ENCODE data around the gene HOXA5. TPM values are rescaled to one million over a fixed set of nuclear protein-coding genes. Genes with fewer than 3 reads are reported as not detected.

The HOXA5 gene
- not detected for total RNA-seq
- not detected for polyA plus RNA-seq

DNA sequence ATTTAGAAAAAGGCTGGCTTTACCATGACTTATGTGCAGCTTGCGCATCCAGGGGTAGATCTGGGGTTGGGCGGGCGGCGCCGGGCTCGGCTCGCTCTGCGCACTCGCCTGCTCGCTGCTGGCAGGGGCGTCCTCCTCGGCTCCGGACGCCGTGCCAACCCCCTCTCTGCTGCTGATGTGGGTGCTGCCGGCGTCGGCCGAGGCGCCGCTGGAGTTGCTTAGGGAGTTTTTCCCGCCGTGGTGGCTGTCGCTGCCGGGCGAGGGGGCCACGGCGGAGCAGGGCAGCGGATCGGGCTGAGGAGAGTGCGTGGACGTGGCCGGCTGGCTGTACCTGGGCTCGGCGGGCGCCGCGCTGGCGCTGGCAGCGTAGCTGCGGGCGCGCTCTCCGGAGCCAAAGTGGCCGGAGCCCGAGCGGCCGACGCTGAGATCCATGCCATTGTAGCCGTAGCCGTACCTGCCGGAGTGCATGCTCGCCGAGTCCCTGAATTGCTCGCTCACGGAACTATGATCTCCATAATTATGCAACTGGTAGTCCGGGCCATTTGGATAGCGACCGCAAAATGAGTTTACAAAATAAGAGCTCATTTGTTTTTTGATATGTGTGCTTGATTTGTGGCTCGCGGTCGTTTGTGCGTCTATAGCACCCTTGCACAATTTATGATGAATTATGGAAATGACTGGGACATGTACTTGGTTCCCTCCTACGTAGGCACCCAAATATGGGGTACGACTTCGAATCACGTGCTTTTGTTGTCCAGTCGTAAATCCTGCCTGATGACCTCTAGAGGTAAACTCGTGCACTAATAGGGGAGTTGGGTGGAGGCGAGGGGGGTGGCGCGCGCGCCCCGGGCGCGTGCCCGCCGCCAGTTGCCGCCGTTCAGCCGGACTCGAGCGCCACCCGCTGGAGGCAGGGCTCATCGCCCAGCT is at the start of gene HOXA5:
Gene HOXA5, minus strand, starts transcription at position 659 of the 927 bp plus-strand sequence. Its CDS starts 74 bp downstream, at position 585.
- Histone ChIP-seq H3K27ac (ENCODE audit: insufficient read depth, low read length, poor library complexity, severe bottlenecking) (no peak within 1 kb of the TSS), H3K4me3 (ENCODE audit: low read depth, low read length) (no peak within 1 kb of the TSS), H3K9me3 (ENCODE audit: control insufficient read depth in 2 of 2, low read length in 2 of 2) (no peaks in the 10 kb centered on the region), H3K36me3 (ENCODE audit: control insufficient read depth, insufficient read depth, low read length) (no peaks in the 10 kb centered on the region), H3K4me1 (ENCODE audit: control insufficient read depth, insufficient read depth, low read length, poor library complexity, severe bottlenecking) (peaks cover 4% of the 10 kb centered on the region), H3K27me3 (ENCODE audit: control insufficient read depth, insufficient read depth, low read length) (peaks cover 12% of the 10 kb centered on the region)
- Mint-ChIP-seq H3K4me3 (peak within 1 kb of the TSS in 1 of 4 donors; percentile 46), H3K9me3 (peaks cover 0 to 2% (median 0%) of the 10 kb centered on the region in 7 donors), H3K4me1 (peaks cover 0 to 8% (median 1%) of the 10 kb centered on the region in 4 donors), H3K27ac (no peak within 1 kb of the TSS), H3K36me3 (no peaks in the 10 kb centered on the region), H3K27me3 (peaks cover 51% of the 10 kb centered on the region)
- ATAC-seq (ENCODE audit: low read depth in 2 of 2) (peak in 1 of 2 donors; percentile 34), DNase-seq (no peak)

DNA sequence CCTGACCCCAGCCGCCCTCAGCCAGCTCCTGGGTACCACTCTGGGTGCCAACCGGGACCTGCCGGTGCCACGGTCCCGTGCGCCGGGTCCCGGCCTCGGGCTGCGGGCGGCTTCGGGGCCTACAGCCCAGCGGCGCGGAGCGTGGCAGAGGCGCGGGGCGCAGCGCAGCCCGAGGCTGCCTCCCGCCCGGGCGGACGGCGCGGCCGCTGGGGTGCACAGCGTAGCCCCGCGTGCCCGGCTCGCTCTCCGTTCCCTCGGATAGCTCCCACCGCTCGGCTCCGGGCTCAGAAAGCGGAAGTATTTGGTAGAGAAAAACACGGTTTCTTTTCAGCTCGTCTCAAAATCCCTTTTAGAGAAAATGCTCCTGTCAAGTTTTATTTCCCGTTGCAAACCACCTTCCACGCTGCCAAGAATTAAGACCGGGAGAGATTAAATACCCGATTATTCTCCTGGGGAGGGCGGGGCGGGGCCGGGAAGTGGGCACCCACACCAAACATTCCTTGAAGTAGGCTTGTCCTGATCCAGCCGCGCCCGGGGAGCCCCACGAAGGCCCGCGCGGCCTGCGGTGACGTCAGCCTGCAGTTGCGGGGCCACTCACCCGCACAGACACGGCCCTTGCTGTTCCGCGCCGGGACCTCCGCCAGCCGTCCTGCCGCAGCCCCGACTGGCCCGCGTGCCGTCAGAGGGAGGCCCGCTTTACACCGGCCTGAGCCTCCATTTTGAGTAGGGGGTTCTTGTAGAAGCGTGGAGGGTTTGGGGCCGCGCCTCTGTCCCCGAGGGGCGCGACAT is 49.3 kb upstream of the HOXA5 start:
- peaks cover 0 to 4% of the 10 kb centered on the region in 2 experiments for H3K9me3 ChIP-seq (ENCODE audit: control insufficient read depth in 2 of 2, low read length in 2 of 2)
- H3K4me3 ChIP-seq (ENCODE audit: low read depth, low read length) = no peak overlapping the region
- Mint-ChIP-seq H3K27me3 (peaks cover 95% of the 10 kb centered on the region), H3K9me3 (peaks cover 0 to 6% (median 0%) of the 10 kb centered on the region in 7 donors), H3K4me3 (peak overlapping the region; percentile 71 to 77 (median 74)), H3K4me1 (peaks cover 9 to 53% (median 18%) of the 10 kb centered on the region in 4 donors), H3K27ac (no peak overlapping the region), H3K36me3 (no peaks in the 10 kb centered on the region)
- no peak for ATAC-seq (ENCODE audit: low read depth in 2 of 2)
- no peak for DNase-seq
- H3K27ac ChIP-seq (ENCODE audit: insufficient read depth, low read length, poor library complexity, severe bottlenecking) = no peak overlapping the region
- H3K27me3 ChIP-seq (ENCODE audit: control insufficient read depth, insufficient read depth, low read length) = peaks cover 73% of the 10 kb centered on the region
- H3K36me3 ChIP-seq (ENCODE audit: control insufficient read depth, insufficient read depth, low read length) = no peaks in the 10 kb centered on the region
- H3K4me1 ChIP-seq (ENCODE audit: control insufficient read depth, insufficient read depth, low read length, poor library complexity, severe bottlenecking) = peaks cover 37% of the 10 kb centered on the region

DNA sequence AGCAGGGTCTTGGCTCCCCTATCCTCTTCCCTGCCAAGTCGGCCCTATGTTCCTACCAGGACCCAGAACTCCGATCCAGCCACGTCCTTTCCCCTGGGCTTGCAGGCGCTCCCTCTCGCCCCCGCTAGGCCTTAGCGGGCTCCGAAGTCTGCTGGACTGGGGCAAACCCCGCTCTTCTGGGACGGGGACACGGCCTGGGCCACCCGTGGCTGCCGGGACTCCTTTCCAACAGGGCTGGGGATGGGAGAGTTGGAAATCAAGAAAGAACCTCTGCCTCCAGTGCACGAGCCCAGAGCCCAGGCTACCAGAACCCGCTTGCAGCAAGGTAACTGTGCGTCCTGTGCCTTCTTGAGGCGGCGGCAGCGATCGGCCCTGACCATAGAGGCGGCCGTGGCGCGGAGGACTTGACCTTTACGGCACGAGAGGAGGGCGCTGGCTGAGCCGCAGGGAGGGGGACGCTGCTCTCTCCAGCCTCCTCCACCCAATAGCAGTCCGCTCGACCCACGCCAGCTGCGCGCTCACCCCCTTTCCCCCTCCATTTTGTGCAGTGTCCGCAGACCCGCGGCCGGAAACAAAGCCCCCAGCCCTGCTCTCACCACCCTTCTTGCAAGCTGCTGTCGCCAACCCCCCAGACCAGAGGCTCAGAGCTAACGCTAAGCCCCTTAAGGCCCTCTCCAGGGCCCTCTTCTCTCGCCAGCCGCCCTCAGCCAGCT is 48.5 kb upstream of the HOXA5 start:
- ATAC-seq (ENCODE audit: low read depth in 2 of 2) (no peak), DNase-seq (no peak)
- Histone ChIP-seq H3K27ac (ENCODE audit: insufficient read depth, low read length, poor library complexity, severe bottlenecking) (no peak overlapping the region), H3K4me3 (ENCODE audit: low read depth, low read length) (no peak overlapping the region), H3K27me3 (ENCODE audit: control insufficient read depth, insufficient read depth, low read length) (peaks cover 73% of the 10 kb centered on the region), H3K4me1 (ENCODE audit: control insufficient read depth, insufficient read depth, low read length, poor library complexity, severe bottlenecking) (peaks cover 40% of the 10 kb centered on the region), H3K9me3 (ENCODE audit: control insufficient read depth in 2 of 2, low read length in 2 of 2) (peaks cover 0 to 3% of the 10 kb centered on the region in 2 experiments), H3K36me3 (ENCODE audit: control insufficient read depth, insufficient read depth, low read length) (no peaks in the 10 kb centered on the region)
- Mint-ChIP-seq H3K27ac (no peak overlapping the region), H3K27me3 (peaks cover 95% of the 10 kb centered on the region), H3K4me1 (peaks cover 9 to 56% (median 21%) of the 10 kb centered on the region in 4 donors), H3K4me3 (peak overlapping the region; percentile 70 to 80 (median 75)), H3K36me3 (no peaks in the 10 kb centered on the region), H3K9me3 (peaks cover 0 to 6% (median 0%) of the 10 kb centered on the region in 7 donors)

DNA sequence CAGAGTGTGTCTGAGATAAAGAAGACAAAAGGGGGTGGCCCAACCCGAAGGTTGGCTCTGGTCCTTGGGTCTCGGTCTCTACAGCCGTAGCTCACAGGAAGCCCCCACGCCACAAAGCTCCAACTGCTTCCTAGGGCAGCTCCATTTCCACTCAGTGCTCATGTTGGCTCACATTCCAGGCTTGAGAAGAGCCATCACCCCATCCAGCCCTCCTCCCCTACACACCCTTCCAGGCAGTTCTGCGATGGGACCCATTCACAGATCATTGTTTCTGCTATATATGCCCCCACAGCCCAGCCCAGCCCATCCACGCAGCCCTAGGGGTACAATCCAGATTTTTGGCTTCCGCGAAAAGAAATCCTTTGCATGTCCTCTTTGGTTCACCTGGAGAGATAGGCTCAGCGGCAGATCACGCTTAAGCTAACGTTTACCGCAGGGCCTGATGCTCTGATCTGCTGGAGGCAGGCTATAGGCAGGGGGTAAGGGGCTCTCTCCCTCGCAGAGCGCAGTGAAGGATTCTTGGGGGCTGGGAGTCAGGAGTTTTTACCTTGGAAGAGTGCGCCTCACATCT is 47.8 kb upstream of the HOXA5 start:
- peaks cover 95% of the 10 kb centered on the region for H3K27me3 Mint-ChIP-seq
- H3K4me1 ChIP-seq (ENCODE audit: control insufficient read depth, insufficient read depth, low read length, poor library complexity, severe bottlenecking) = peaks cover 41% of the 10 kb centered on the region
- peaks cover 0 to 3% of the 10 kb centered on the region in 2 experiments for H3K9me3 ChIP-seq (ENCODE audit: control insufficient read depth in 2 of 2, low read length in 2 of 2)
- no peak overlapping the region for H3K27ac Mint-ChIP-seq
- H3K36me3 Mint-ChIP-seq = no peaks in the 10 kb centered on the region
- peak overlapping the region in 3 of 4 donors; percentile 6 to 80 (median 68) for H3K4me3 Mint-ChIP-seq
- no peak for DNase-seq
- peaks cover 12 to 62% (median 25%) of the 10 kb centered on the region in 4 donors for H3K4me1 Mint-ChIP-seq
- H3K27ac ChIP-seq (ENCODE audit: insufficient read depth, low read length, poor library complexity, severe bottlenecking) = no peak overlapping the region
- ATAC-seq (ENCODE audit: low read depth in 2 of 2) = no peak
- peaks cover 0 to 9% (median 0%) of the 10 kb centered on the region in 7 donors for H3K9me3 Mint-ChIP-seq
- H3K4me3 ChIP-seq (ENCODE audit: low read depth, low read length) = no peak overlapping the region
- peaks cover 73% of the 10 kb centered on the region for H3K27me3 ChIP-seq (ENCODE audit: control insufficient read depth, insufficient read depth, low read length)
- H3K36me3 ChIP-seq (ENCODE audit: control insufficient read depth, insufficient read depth, low read length) = no peaks in the 10 kb centered on the region

DNA sequence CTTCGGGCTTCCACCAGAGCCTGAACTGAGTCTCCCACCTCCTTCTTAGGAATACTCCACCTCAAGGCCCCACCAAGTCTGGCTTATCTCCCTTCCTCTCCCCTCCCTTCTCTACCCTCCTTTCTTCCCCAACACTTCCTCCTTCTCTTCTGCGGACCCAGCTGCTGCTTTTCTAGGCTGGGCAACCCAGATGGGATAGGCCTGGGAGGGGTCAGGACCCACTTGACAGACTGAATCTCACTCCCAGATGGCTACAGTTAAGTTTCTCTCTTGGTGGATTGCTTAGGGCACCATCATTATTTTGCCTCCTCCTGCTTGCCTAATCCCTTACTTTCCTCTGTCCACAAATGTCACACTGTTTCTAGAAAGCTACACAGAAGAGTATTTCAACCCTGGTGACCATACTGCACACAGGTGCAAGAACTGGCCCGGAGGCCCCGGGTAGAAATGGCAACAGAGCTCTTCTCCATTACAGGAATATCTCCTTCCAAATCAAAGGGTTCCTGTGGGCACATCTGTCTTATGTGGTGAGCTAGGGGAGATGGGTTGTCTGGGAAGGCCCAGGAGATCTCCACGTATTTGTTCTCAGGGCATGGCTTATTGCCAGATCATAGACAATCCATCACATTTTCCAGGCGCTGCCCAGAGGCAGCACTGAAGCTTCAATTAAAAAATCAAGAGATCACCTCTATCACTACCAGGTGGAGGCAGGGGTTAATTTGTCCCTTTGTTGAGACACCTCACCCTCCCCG is 46.7 kb upstream of the HOXA5 start:
- Histone ChIP-seq H3K27ac (ENCODE audit: insufficient read depth, low read length, poor library complexity, severe bottlenecking) (no peak overlapping the region), H3K27me3 (ENCODE audit: control insufficient read depth, insufficient read depth, low read length) (peaks cover 70% of the 10 kb centered on the region), H3K4me1 (ENCODE audit: control insufficient read depth, insufficient read depth, low read length, poor library complexity, severe bottlenecking) (peaks cover 52% of the 10 kb centered on the region), H3K4me3 (ENCODE audit: low read depth, low read length) (no peak overlapping the region), H3K36me3 (ENCODE audit: control insufficient read depth, insufficient read depth, low read length) (no peaks in the 10 kb centered on the region), H3K9me3 (ENCODE audit: control insufficient read depth in 2 of 2, low read length in 2 of 2) (peaks cover 3 to 7% of the 10 kb centered on the region in 2 experiments)
- H3K27ac Mint-ChIP-seq = peak overlapping the region; percentile 48 to 88 (median 78)
- H3K9me3 Mint-ChIP-seq = peaks cover 0 to 13% (median 0%) of the 10 kb centered on the region in 7 donors
- peak overlapping the region in 3 of 4 donors; percentile 11 to 69 (median 38) for H3K4me3 Mint-ChIP-seq
- no peak for DNase-seq
- no peaks in the 10 kb centered on the region for H3K36me3 Mint-ChIP-seq
- H3K27me3 Mint-ChIP-seq = peaks cover 95% of the 10 kb centered on the region
- peaks cover 15 to 73% (median 34%) of the 10 kb centered on the region in 4 donors for H3K4me1 Mint-ChIP-seq
- ATAC-seq (ENCODE audit: low read depth in 2 of 2) = no peak

DNA sequence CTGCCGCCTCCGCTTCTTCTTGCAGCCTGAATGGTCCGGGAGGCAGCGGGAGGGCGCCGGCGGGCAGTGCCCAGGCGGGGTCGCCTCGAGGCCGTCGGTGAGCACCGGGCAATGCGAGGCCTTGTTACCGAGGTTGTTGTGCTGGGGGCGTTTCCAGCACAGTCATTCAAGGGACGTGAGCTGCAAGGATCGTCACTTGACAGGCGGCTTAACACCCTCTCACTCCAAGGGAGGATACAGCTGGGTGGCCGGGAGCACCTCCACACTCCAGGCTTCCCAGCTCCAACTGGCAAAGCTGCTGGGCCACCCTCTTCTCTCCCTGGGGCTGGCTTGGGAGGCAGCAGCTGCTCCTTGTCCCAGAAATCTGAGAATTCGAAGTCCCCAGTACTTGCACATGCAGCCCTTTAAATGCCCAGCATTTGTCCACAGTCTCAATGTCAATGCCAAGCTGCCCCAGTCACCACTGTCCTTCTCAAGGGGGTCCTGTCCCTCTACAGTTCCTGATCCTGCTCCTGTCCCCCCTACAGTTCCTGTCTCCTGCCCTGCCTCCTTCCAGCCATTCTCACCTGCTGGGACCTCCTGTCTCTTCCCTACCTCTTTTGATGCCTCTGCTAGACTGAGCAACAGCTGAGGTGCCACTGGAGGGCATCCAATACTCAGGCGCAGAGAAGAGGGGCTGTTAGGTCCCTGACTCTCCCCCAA is 46.0 kb upstream of the HOXA5 start:
- Mint-ChIP-seq H3K27me3 (peaks cover 95% of the 10 kb centered on the region), H3K4me1 (peaks cover 19 to 79% (median 41%) of the 10 kb centered on the region in 4 donors), H3K36me3 (no peaks in the 10 kb centered on the region), H3K4me3 (peak overlapping the region in 1 of 4 donors; percentile 69), H3K27ac (peak overlapping the region in 2 of 3 donors; percentile 48 to 78), H3K9me3 (peaks cover 0 to 17% (median 0%) of the 10 kb centered on the region in 7 donors)
- no peak for ATAC-seq (ENCODE audit: low read depth in 2 of 2)
- Histone ChIP-seq H3K27ac (ENCODE audit: insufficient read depth, low read length, poor library complexity, severe bottlenecking) (no peak overlapping the region), H3K36me3 (ENCODE audit: control insufficient read depth, insufficient read depth, low read length) (no peaks in the 10 kb centered on the region), H3K4me1 (ENCODE audit: control insufficient read depth, insufficient read depth, low read length, poor library complexity, severe bottlenecking) (peaks cover 59% of the 10 kb centered on the region), H3K9me3 (ENCODE audit: control insufficient read depth in 2 of 2, low read length in 2 of 2) (peaks cover 3 to 7% of the 10 kb centered on the region in 2 experiments), H3K4me3 (ENCODE audit: low read depth, low read length) (no peak overlapping the region), H3K27me3 (ENCODE audit: control insufficient read depth, insufficient read depth, low read length) (peaks cover 68% of the 10 kb centered on the region)
- DNase-seq = no peak
